Activated T-helper 1 cell treated with anti-CD3 and anti-CD28 coated beads, Interleukin-2, amount 50 U/mL, for 16 hours (primary cell): ENCODE data around the gene FAM131A.

ENCODE experiments used
- DNase-seq, 2 donors: peaks; one replicate each; pipeline ENCODE4 v3.0.0-alpha.2; 2020; ENCODE audit warnings: low read depth in 1 of 2, low spot score in 1 of 2

The FAM131A gene

GRCh38 chr3:184389384-184389783, 52.0 kb downstream of the FAM131A start:
- no peak for DNase-seq

- DNase-seq: no peak
These were observed 52.6 kb downstream of the FAM131A start for GRCh38 chr3:184389935-184390528.

- DNase-seq: no peak
These were observed 53.9 kb downstream of the FAM131A start for GRCh38 chr3:184391266-184391665.

GRCh38 chr3:184395320-184395660, 57.9 kb downstream of the FAM131A start:
- DNase-seq: no peak
